Activated CD8-positive, alpha-beta memory T cell treated with anti-CD3 and anti-CD28 coated beads, Interleukin-2, amount 10 ng/mL, durations not matched to agents 7 days and 5 days (primary cell): ENCODE results near the gene HDAC2. TPM values are rescaled to one million over a fixed set of nuclear protein-coding genes. Genes with fewer than 3 reads are reported as not detected.
"Not testable (repeated sequence)": the region's sequence is repeated elsewhere in the genome, so short reads cannot be mapped to it uniquely, and the experiment has no call there.

ENCODE experiments used
- ATAC-seq: fragments of 150-1000 bp; cut with Tn5 transposase; one replicate; pipeline ENCODE4 v1.10.0; 2021; ENCODE audit warnings: moderate library complexity
- CTCF ChIA-PET: fragments of 350-600 bp; sonication (Branson Sonifier 250); formaldehyde crosslinking; loops from one replicate; lab custom pipeline; 2021; ENCODE audit warnings: antibody characterized with exemption; lab: Charles Lee
- DNase-seq: peaks from one replicate; pipeline ENCODE4 v3.0.0-alpha.2; 2020
- H3K27ac Mint-ChIP-seq: one replicate; pipeline ENCODE4 v1.8.0; 2021; ENCODE audit warnings: mild to moderate bottlenecking, mixed read lengths
- H3K27me3 Mint-ChIP-seq: one replicate; pipeline ENCODE4 v1.8.0; 2021; ENCODE audit warnings: mixed read lengths
- H3K36me3 Mint-ChIP-seq: one replicate; pipeline ENCODE4 v1.8.0; 2021; ENCODE audit warnings: mild to moderate bottlenecking, mixed read lengths
- H3K4me1 Mint-ChIP-seq: one replicate; pipeline ENCODE4 v1.8.0; 2021; ENCODE audit warnings: mixed read lengths
- H3K4me3 Mint-ChIP-seq: one replicate; pipeline ENCODE4 v1.8.0; 2021; ENCODE audit warnings: mild to moderate bottlenecking, moderate library complexity, mixed read lengths
- H3K9me3 Mint-ChIP-seq: one replicate; pipeline ENCODE4 v1.8.0; 2022; ENCODE audit warnings: low read depth, mixed read lengths
- total RNA-seq, 2 experiments: library from RNA; stranded (reverse); gene quantifications; one replicate each; pipeline ENCODE4 v1.2.3, GENCODE V29; 2021

HDAC2 gene
- total RNA-seq, 2 experiments from 2014 or later, result 62.4 to 75.5 TPM

DNA sequence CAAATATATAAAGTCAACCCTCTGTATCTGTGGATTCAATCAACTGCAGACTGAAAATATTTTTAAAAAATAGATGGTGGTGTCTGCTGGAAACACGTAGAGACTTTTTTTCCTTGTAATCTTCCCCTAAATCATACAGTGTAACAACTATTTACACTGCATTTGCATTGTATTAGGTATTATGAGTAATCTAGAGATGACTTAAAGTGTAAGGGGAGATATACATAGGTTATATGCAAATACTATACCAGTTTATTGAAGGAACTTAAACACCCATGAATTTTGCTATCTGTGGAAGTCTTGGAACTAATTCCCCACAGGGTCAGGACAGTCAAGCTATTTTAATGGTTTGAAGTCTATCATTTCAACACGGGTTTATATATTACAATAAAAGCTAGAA is 10.2 kb downstream of the HDAC2 start:
- Mint-ChIP-seq H3K27ac (no peak overlapping the region), H3K9me3 (no peaks in the 10 kb centered on the region), H3K4me3 (no peak overlapping the region), H3K4me1 (no peaks in the 10 kb centered on the region), H3K36me3 (peaks cover 21% of the 10 kb centered on the region), H3K27me3 (no peaks in the 10 kb centered on the region)
- CTCF ChIA-PET, result no interaction called here
- DNase-seq (no peak), ATAC-seq (no peak)

- Mint-ChIP-seq H3K9me3 (no peaks in the 10 kb centered on the region), H3K36me3 (peaks cover 23% of the 10 kb centered on the region), H3K27me3 (no peaks in the 10 kb centered on the region), H3K27ac (no peak overlapping the region), H3K4me3 (no peak overlapping the region), H3K4me1 (no peaks in the 10 kb centered on the region)
- CTCF ChIA-PET, result interaction anchor here (0.9 to 1.3 kb wide), 2 partner anchors 22 to 101 kb away, joined by 3 to 5 read pairs; no protein-coding TSS in a partner anchor
- ATAC-seq (no peak), DNase-seq (no peak)
These were observed 11.7 kb downstream of the HDAC2 start for GRCh38 chr6:113959235-113959634.

DNA sequence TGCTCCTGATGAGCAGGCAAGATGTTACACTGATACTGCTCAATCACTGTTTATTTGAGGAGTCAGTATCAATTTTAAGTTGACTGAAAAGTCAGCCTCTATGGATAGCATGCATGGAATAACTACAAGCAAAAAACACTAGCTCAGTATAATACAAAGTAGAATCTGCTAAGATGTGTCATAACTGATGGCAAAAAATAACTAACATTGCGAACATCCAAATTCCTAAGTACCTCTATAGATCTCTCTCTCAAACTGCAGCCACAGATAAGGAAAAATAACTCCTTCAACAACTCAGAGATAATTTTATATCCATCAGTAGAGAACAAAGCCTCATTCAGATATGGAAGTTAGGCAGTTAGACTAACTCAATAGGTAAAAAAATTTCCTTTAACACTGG is 16.3 kb downstream of the HDAC2 start:
- DNase-seq (no peak), ATAC-seq (no peak)
- Mint-ChIP-seq H3K27me3 (no peaks in the 10 kb centered on the region), H3K9me3 (no peaks in the 10 kb centered on the region), H3K27ac (no peak overlapping the region), H3K4me3 (no peak overlapping the region), H3K4me1 (no peaks in the 10 kb centered on the region), H3K36me3 (peaks cover 38% of the 10 kb centered on the region)
- CTCF ChIA-PET, result no interaction called here

DNA sequence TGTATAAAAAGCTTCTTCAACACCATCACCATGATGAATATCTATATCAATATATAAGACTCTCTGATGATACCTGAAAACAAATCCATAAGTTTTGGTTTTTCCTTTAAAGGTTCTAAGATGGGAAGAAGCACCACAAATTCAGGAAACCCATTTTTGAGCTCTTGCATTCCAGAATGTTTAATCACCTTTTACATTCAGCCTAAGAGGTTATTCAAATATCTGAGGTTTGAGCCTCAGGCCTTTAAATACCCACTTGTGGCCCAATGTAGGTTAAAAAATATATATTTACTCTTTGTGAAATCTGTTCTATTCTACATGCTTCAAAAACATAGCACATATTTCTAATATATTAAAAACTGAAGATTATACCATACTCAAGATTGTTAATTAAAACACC is 17.6 kb downstream of the HDAC2 start:
- ATAC-seq, result no peak
- H3K4me3 Mint-ChIP-seq, result no peak overlapping the region
- no peak overlapping the region for H3K27ac Mint-ChIP-seq
- CTCF ChIA-PET, result interaction anchor here (1.3 kb wide), 1 partner anchor 14 kb away, joined by 3 read pairs; no protein-coding TSS in a partner anchor
- H3K36me3 Mint-ChIP-seq, result peaks cover 41% of the 10 kb centered on the region
- H3K4me1 Mint-ChIP-seq, result no peaks in the 10 kb centered on the region
- no peaks in the 10 kb centered on the region for H3K9me3 Mint-ChIP-seq
- H3K27me3 Mint-ChIP-seq, result no peaks in the 10 kb centered on the region
- DNase-seq, result no peak

- DNase-seq, result no peak
- Mint-ChIP-seq H3K27me3 (no peaks in the 10 kb centered on the region), H3K27ac (no peak overlapping the region), H3K4me3 (no peak overlapping the region), H3K9me3 (no peaks in the 10 kb centered on the region), H3K36me3 (peaks cover 41% of the 10 kb centered on the region), H3K4me1 (no peaks in the 10 kb centered on the region)
- no peak for ATAC-seq
- CTCF ChIA-PET, result no interaction called here
These were observed 21.4 kb downstream of the HDAC2 start for GRCh38 chr6:113949499-113949898.

DNA sequence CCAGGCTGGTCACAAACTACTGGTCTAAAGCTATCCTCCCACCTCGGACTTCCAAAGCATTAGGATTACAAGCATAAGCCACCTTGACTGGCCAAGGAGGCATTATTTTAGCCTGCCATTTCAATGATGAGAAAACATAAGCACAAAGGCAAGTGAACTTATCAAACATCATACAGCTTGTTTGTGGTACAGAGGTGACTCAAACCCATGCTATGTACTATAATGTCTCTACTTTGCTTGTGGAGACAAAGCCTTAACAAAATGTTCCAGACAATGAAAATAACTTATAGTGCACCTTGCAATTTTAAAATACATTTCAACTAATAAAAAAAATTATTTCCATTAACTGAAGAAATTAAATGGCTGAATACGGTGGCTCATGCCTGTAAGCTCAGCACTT is 26.2 kb downstream of the HDAC2 start:
- H3K4me1 Mint-ChIP-seq, result no peaks in the 10 kb centered on the region
- DNase-seq (no peak), ATAC-seq (no peak)
- no peak overlapping the region for H3K4me3 Mint-ChIP-seq
- H3K9me3 Mint-ChIP-seq, result no peaks in the 10 kb centered on the region
- CTCF ChIA-PET, result interaction anchor here (1.7 kb wide), 1 partner anchor 8 kb away, joined by 5 read pairs; no protein-coding TSS in a partner anchor
- H3K27me3 Mint-ChIP-seq, result no peaks in the 10 kb centered on the region
- no peak overlapping the region for H3K27ac Mint-ChIP-seq
- peaks cover 44% of the 10 kb centered on the region for H3K36me3 Mint-ChIP-seq

DNA sequence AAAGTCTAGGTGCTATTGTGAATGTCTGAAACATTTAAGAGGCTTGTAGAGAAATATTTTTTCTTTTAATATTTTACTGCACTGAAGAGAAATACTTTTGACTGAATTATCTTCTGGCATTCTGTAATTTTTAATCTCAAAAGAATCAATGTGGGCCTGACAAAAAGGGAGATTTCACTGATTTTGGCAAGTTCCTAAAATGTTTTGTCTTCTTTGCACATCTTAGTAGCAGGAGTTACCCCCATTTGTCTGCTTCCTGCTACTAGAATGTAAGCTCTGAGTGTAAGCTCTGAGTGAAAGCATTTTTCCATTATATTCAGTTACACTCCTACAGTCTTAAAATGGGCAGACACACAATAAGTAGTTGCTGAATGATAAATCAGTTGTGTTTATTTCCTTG is 31.1 kb downstream of the HDAC2 start:
- ATAC-seq (no peak), DNase-seq (no peak)
- Mint-ChIP-seq H3K27ac (no peak overlapping the region), H3K9me3 (no peaks in the 10 kb centered on the region), H3K36me3 (peaks cover 25% of the 10 kb centered on the region), H3K4me1 (no peaks in the 10 kb centered on the region), H3K4me3 (no peak overlapping the region), H3K27me3 (no peaks in the 10 kb centered on the region)
- CTCF ChIA-PET, result interaction anchor here (1.5 kb wide), 1 partner anchor 14 kb away, joined by 3 read pairs; no protein-coding TSS in a partner anchor

DNA sequence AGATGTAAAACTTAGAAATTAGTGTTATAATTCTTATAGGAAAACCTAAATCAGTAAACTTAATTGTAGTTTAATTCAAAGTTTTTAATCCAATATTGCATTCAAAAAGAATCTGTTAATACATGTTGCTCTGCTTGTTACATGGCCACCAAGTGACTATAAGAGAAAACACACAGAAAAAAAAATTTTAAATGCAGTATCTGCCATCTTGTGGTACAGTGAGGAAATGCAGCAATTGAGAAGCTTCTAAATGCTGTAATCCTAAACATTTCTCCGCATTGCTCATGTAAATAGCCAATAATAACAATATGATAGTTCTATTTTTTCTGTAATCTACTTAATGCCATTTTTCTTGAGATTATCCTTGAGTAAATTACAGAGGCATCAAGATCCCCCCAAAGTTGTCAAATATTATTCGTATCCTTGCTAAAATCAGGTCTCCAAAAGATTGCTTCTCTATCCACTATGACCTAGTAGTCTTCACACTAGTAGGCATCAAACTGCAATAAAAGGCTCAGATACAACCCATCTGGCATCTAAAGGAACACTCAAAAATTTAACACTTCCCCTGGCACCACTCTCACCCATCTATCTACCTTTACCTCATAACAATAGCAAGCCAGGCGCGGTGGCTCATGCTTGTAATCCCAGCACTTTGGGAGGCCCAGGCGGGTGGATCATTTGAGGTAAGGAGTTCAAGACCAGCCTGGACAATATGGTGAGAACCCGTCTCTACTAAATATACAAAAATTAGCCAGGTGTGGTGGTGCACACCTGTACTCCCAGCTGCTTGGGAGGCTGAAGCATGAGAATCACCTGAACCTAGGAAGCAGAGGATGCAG is 34.6 kb downstream of the HDAC2 start:
- DNase-seq (no peak), ATAC-seq (peak; percentile 42)
- H3K36me3 Mint-ChIP-seq, result peaks cover 15% of the 10 kb centered on the region
- CTCF ChIA-PET, result interaction anchor here (0.8 to 1.8 kb wide), 6 partner anchors 9 to 77 kb away, joined by 3 to 5 read pairs (median 4); partner anchors contain the start of gene HDAC2
- no peaks in the 10 kb centered on the region for H3K9me3 Mint-ChIP-seq
- no peaks in the 10 kb centered on the region for H3K27me3 Mint-ChIP-seq
- no peak overlapping the region for H3K27ac Mint-ChIP-seq
- no peak overlapping the region for H3K4me3 Mint-ChIP-seq
- H3K4me1 Mint-ChIP-seq, result no peaks in the 10 kb centered on the region

DNA sequence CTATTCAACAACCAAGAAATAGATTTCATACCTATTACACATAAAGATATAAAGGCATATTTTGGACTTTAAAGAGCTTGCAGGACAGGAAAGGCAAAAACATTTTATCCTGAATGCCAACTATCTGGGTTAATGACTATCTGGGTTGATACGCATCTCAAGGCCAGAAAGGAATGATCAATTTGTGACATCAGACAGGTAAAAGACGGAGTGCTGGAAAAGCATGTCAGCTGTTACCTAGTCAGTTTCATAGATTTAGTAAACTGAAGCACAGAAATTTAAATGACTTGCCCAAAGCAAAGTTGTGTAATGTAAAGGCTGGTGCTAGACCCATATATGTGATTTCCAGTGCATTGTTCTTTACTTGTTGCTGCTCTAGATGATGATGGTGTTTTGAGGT is 36.8 kb downstream of the HDAC2 start:
- CTCF ChIA-PET, result no interaction called here
- peaks cover 11% of the 10 kb centered on the region for H3K36me3 Mint-ChIP-seq
- H3K4me3 Mint-ChIP-seq, result no peak overlapping the region
- peaks cover 11% of the 10 kb centered on the region for H3K27me3 Mint-ChIP-seq
- DNase-seq (no peak), ATAC-seq (no peak)
- no peak overlapping the region for H3K27ac Mint-ChIP-seq
- H3K9me3 Mint-ChIP-seq, result peaks cover 8% of the 10 kb centered on the region
- no peaks in the 10 kb centered on the region for H3K4me1 Mint-ChIP-seq

- H3K9me3 Mint-ChIP-seq, H3K4me1 Mint-ChIP-seq, CTCF ChIA-PET, H3K27ac Mint-ChIP-seq, ATAC-seq, H3K4me3 Mint-ChIP-seq, DNase-seq: not testable (repeated sequence)
- H3K36me3 Mint-ChIP-seq, result peaks cover 11% of the 10 kb centered on the region
- H3K27me3 Mint-ChIP-seq, result peaks cover 17% of the 10 kb centered on the region
These were observed 39.0 kb downstream of the HDAC2 start for GRCh38 chr6:113931907-113932306.

DNA sequence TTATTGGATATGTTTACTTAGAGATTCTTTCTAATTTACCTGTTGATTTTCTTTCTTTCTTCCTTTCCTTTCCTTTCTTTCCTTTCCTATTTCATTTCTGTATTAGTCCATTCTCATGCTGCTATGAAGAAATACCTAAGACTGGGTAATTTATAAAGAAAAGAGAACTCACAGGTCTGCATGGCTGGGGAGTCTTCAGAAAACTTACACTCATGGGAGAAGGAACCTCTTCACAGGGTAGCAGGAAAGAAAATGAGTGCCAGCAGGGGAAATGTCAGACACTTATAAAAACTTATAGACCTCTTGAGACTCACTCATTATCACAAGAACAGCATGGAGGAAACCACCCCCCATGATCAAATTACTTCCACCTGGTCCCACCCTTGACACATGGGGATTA is 40.8 kb downstream of the HDAC2 start:
- peaks cover 8% of the 10 kb centered on the region for H3K9me3 Mint-ChIP-seq
- no peaks in the 10 kb centered on the region for H3K4me1 Mint-ChIP-seq
- DNase-seq (no peak), ATAC-seq (no peak)
- CTCF ChIA-PET, result no interaction called here
- H3K27me3 Mint-ChIP-seq, result peaks cover 23% of the 10 kb centered on the region
- H3K36me3 Mint-ChIP-seq, result peaks cover 11% of the 10 kb centered on the region
- no peak overlapping the region for H3K27ac Mint-ChIP-seq
- no peak overlapping the region for H3K4me3 Mint-ChIP-seq

DNA sequence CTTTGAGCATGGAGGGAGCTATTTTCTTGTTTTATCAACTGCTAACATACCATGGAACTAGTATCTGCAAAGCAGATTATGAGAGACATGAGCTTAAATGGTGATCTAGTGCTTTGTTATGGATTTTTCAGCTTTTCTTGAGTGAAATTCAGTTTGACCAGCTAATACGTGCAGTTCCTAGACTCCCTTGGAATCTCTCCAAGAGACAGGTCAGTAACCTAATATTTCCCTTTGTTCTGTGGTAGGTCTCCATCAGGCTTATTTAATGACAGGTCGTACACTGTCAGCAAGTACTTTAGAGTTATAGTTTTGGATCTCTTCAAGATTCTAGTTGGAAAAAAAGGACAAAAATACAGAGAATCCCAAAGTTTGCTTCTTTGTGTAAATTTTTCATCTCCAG is 43.9 kb downstream of the HDAC2 start:
- ATAC-seq, result no peak
- CTCF ChIA-PET, result no interaction called here
- Mint-ChIP-seq H3K36me3 (peaks cover 5% of the 10 kb centered on the region), H3K27me3 (peaks cover 25% of the 10 kb centered on the region), H3K27ac (no peak overlapping the region), H3K4me1 (no peaks in the 10 kb centered on the region), H3K9me3 (peaks cover 8% of the 10 kb centered on the region), H3K4me3 (no peak overlapping the region)
- DNase-seq, result no peak

GRCh38 chr6:113925378-113925777 is 45.6 kb downstream of the HDAC2 start:
- H3K36me3 Mint-ChIP-seq, result peaks cover 5% of the 10 kb centered on the region
- peaks cover 12% of the 10 kb centered on the region for H3K4me1 Mint-ChIP-seq
- H3K4me3 Mint-ChIP-seq, result no peak overlapping the region
- ATAC-seq, result no peak
- no peak overlapping the region for H3K27ac Mint-ChIP-seq
- peaks cover 8% of the 10 kb centered on the region for H3K9me3 Mint-ChIP-seq
- peaks cover 25% of the 10 kb centered on the region for H3K27me3 Mint-ChIP-seq
- DNase-seq, result no peak
- CTCF ChIA-PET, result no interaction called here

DNA sequence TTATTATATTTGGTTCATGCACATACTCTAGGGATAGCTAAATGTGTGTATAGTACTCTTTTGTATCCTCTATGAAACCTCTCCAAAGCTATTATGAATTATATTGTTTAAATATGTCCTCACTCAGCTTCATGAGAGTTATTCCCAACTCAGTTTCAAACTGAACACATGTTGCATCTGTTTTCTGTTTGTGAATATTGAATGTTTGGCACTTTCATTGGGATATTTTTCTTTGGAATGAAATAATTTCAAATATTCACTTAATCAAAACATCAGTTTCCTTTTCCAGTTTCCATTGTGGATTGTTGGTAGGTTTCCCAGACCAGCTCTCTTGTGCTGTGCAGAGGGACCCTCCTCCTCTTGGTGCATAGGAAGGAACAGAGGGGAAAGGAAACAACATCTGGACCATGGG is 46.6 kb downstream of the HDAC2 start:
- Mint-ChIP-seq H3K9me3 (peaks cover 1% of the 10 kb centered on the region), H3K27me3 (peaks cover 17% of the 10 kb centered on the region), H3K27ac (no peak overlapping the region), H3K4me1 (peaks cover 14% of the 10 kb centered on the region), H3K4me3 (no peak overlapping the region), H3K36me3 (peaks cover 1% of the 10 kb centered on the region)
- ATAC-seq (no peak), DNase-seq (no peak)
- CTCF ChIA-PET, result interaction anchor here (0.5 kb wide), 1 partner anchor 66 kb away, joined by 3 read pairs; no protein-coding TSS in a partner anchor
